ENCODE data around the gene COMMD9. TPM values are rescaled to one million over a fixed set of nuclear protein-coding genes. Genes with fewer than 3 reads are reported as not detected.

Gene COMMD9
- total RNA-seq, 1 experiment from 2014 or later, result 34.4 TPM

DNA sequence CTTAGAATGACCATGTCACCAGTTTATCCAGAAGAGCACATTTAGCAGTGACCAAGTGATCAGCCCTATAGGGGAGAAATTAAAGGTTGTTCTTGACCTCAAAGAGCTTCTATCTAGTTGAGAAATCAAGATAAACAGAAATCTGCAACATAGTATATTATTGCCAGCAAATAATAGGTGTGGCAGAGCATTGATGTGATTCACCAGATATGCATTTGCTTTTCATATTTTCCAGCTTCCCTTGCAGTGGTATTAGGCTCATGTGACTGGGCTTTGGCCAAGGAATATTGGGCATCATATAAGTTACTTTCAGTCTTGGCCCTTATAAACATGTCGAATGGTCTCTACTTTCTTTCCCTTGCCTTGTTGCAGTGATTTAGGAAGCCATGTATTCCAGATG, 34.5 kb downstream of the COMMD9 start:
- Histone ChIP-seq H3K4me3 (ENCODE audit: insufficient read depth, low read depth, low read length) (no peak overlapping the region), H3K36me3 (replicated peaks; ENCODE audit: control insufficient read depth, insufficient read depth, low read length) (no peaks in the 10 kb centered on the region), H3K27me3 (ENCODE audit: control insufficient read depth, insufficient read depth, low read length) (no peaks in the 10 kb centered on the region)
- DNase-seq, result no peak

GRCh38 chr11:36253238-36253637, 36.0 kb downstream of the COMMD9 start:
- Histone ChIP-seq H3K4me3 (ENCODE audit: insufficient read depth, low read depth, low read length) (no peak overlapping the region), H3K36me3 (replicated peaks; ENCODE audit: control insufficient read depth, insufficient read depth, low read length) (no peaks in the 10 kb centered on the region), H3K27me3 (ENCODE audit: control insufficient read depth, insufficient read depth, low read length) (no peaks in the 10 kb centered on the region)
- no peak for DNase-seq

- Histone ChIP-seq H3K36me3 (replicated peaks; ENCODE audit: control insufficient read depth, insufficient read depth, low read length) (no peaks in the 10 kb centered on the region), H3K27me3 (ENCODE audit: control insufficient read depth, insufficient read depth, low read length) (no peaks in the 10 kb centered on the region), H3K4me3 (ENCODE audit: insufficient read depth, low read depth, low read length) (no peak overlapping the region)
- no peak for DNase-seq
These were observed 37.4 kb downstream of the COMMD9 start for GRCh38 chr11:36251823-36252222.

GRCh38 chr11:36249246-36249645, 40.0 kb downstream of the COMMD9 start:
- DNase-seq, result no peak
- Histone ChIP-seq H3K36me3 (replicated peaks; ENCODE audit: control insufficient read depth, insufficient read depth, low read length) (no peaks in the 10 kb centered on the region), H3K27me3 (ENCODE audit: control insufficient read depth, insufficient read depth, low read length) (no peaks in the 10 kb centered on the region)

GRCh38 chr11:36248436-36248835, 40.8 kb downstream of the COMMD9 start:
- Histone ChIP-seq H3K36me3 (replicated peaks; ENCODE audit: control insufficient read depth, insufficient read depth, low read length) (no peaks in the 10 kb centered on the region), H3K4me3 (ENCODE audit: insufficient read depth, low read depth, low read length) (no peak overlapping the region), H3K27me3 (ENCODE audit: control insufficient read depth, insufficient read depth, low read length) (no peaks in the 10 kb centered on the region)
- DNase-seq, result no peak

More at GRCh38 chr11:36249246-36249645, 40.0 kb downstream of the COMMD9 start:
- no peak overlapping the region for H3K4me3 ChIP-seq (ENCODE audit: insufficient read depth, low read depth, low read length)

DNA sequence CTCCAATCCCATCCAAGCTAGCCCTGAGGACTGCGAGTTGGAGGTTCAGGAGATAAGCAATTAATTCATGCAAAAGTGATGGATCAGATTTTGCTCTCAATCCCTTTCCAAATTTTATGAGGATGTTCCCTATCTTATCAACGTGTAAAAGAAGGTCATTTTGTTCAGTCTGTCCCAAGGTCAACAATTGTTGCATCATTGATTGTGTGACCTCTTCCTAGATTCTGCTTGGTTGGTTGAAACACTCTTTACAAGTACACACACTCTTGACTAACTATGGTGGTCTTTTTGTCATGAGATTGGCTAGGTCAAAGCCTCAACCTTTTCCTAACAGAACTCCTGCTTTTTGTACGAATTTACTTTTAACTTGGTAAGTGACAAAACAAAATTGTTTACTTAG, 41.7 kb downstream of the COMMD9 start:
- Histone ChIP-seq H3K27me3 (ENCODE audit: control insufficient read depth, insufficient read depth, low read length) (no peaks in the 10 kb centered on the region), H3K4me3 (ENCODE audit: insufficient read depth, low read depth, low read length) (no peak overlapping the region), H3K36me3 (replicated peaks; ENCODE audit: control insufficient read depth, insufficient read depth, low read length) (no peaks in the 10 kb centered on the region)
- DNase-seq, result no peak

DNA sequence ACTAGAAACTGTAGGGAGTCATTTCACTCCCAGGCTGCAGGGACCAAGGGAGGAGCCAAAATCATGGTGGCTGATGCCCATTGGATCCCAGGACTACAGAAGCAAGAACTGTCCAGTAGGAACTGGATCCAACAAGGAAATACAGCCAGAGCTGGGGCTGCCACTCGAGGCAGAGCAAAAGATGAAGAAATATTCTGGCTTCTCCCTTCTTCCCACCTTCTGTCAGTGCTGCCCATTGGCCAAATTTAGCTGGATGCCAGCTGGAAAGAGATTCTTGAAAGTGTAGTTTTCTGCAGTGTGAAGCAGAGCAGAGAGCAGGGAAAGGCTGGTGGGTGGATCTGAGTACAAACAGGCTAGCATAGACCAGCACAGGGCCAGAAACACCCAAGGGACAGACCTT, 45.6 kb downstream of the COMMD9 start:
- H3K27me3 ChIP-seq (ENCODE audit: control insufficient read depth, insufficient read depth, low read length), result no peaks in the 10 kb centered on the region
- no peaks in the 10 kb centered on the region for H3K36me3 ChIP-seq (replicated peaks; ENCODE audit: control insufficient read depth, insufficient read depth, low read length)
- H3K4me3 ChIP-seq (ENCODE audit: insufficient read depth, low read depth, low read length), result no peak overlapping the region
- no peak for DNase-seq

GRCh38 chr11:36241497-36241896, 47.7 kb downstream of the COMMD9 start:
- Histone ChIP-seq H3K36me3 (replicated peaks; ENCODE audit: control insufficient read depth, insufficient read depth, low read length) (no peaks in the 10 kb centered on the region), H3K27me3 (ENCODE audit: control insufficient read depth, insufficient read depth, low read length) (no peaks in the 10 kb centered on the region), H3K4me3 (ENCODE audit: insufficient read depth, low read depth, low read length) (no peak overlapping the region)
- no peak for DNase-seq

GRCh38 chr11:36240801-36241200, 48.4 kb downstream of the COMMD9 start:
- no peaks in the 10 kb centered on the region for H3K36me3 ChIP-seq (replicated peaks; ENCODE audit: control insufficient read depth, insufficient read depth, low read length)
- no peak overlapping the region for H3K4me3 ChIP-seq (ENCODE audit: insufficient read depth, low read depth, low read length)
- no peaks in the 10 kb centered on the region for H3K27me3 ChIP-seq (ENCODE audit: control insufficient read depth, insufficient read depth, low read length)
- DNase-seq, result no peak

DNA sequence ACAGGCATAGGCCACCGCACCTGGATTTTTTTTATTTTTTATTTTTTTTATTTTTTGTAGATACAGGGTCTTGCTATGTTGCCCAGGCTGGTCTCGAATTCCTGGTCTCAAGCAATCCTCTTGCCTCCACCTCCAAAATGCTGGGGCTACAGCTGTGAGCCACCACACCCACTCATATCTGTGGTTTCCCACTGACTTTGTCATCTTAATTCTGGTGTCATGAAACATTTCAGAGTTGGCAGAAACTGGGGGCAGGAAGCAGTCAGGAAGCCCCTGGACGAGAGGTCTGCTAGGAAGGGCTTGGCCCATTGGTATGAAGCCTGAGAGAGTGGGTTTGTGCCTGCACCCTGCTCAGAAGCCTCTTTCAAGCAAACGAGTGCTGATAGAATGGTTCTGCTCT, 49.1 kb downstream of the COMMD9 start:
- H3K27me3 ChIP-seq (ENCODE audit: control insufficient read depth, insufficient read depth, low read length), result no peaks in the 10 kb centered on the region
- DNase-seq, result no peak
- H3K4me3 ChIP-seq (ENCODE audit: insufficient read depth, low read depth, low read length), result no peak overlapping the region
- no peaks in the 10 kb centered on the region for H3K36me3 ChIP-seq (replicated peaks; ENCODE audit: control insufficient read depth, insufficient read depth, low read length)

DNA sequence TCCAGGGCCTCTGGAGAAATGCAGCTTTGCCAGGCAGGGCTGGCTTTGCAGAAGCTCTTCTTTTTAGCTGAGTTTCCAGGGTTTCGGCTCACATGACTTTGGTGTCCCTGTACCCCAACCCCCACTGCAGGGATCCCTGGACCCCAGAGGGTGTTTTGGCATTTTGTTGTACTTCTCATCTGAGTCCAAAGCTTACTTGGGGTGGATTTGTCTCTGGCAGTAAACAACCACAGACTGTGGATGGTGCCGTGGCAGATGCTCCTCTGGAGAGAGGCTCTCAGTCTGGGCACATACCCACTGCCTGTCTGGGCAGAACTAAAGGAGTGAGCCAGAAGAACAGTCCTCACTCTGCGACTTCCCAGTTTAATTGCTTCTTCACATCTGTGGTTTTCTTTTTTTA, 49.6 kb downstream of the COMMD9 start:
- no peak for DNase-seq
- Histone ChIP-seq H3K27me3 (ENCODE audit: control insufficient read depth, insufficient read depth, low read length) (no peaks in the 10 kb centered on the region), H3K36me3 (replicated peaks; ENCODE audit: control insufficient read depth, insufficient read depth, low read length) (no peaks in the 10 kb centered on the region), H3K4me3 (ENCODE audit: insufficient read depth, low read depth, low read length) (no peak overlapping the region)

DNA sequence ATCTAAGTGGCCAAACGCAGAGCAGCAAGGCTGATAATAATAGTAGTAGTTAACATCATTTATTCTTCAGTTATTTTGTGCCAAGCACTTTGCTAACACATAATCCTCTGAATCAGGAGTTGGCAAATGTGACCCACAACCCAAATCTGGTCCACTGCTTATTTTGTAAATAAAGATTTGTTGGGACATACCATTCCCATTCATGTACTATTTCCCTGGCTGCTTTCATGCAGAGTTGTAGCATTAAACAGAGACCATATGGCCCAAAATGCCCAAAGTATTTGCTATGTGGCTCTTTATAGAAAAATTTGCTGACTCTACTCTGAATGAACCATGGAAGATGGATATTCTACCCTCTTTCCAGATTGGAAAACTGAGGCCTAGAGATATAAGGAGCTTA, 50.3 kb downstream of the COMMD9 start:
- DNase-seq, result no peak
- Histone ChIP-seq H3K36me3 (replicated peaks; ENCODE audit: control insufficient read depth, insufficient read depth, low read length) (no peaks in the 10 kb centered on the region), H3K4me3 (ENCODE audit: insufficient read depth, low read depth, low read length) (no peak overlapping the region), H3K27me3 (ENCODE audit: control insufficient read depth, insufficient read depth, low read length) (no peaks in the 10 kb centered on the region)

GRCh38 chr11:36238036-36238631, 51.1 kb downstream of the COMMD9 start:
- Histone ChIP-seq H3K27me3 (ENCODE audit: control insufficient read depth, insufficient read depth, low read length) (no peaks in the 10 kb centered on the region), H3K36me3 (replicated peaks; ENCODE audit: control insufficient read depth, insufficient read depth, low read length) (no peaks in the 10 kb centered on the region), H3K4me3 (ENCODE audit: insufficient read depth, low read depth, low read length) (no peak overlapping the region)
- no peak for DNase-seq

DNA sequence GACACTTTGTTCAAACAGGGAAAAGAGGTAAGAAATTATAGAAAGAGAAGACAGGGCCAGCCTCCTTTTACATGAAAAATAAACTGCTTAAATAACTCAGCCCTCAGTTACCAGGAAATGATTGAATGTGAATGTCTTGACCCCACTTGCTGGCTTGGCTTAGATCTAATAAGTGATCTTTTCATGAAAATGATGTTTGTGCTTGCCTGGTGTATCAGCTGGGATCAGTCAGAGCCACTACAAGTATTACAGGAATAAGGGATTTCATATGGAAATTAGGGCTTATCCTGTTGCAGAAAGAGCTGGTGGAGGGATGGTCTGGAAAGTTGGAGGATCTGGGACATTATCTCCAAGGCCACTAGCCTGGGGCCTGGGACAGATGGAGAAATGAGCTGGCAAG, 51.8 kb downstream of the COMMD9 start:
- H3K36me3 ChIP-seq (replicated peaks; ENCODE audit: control insufficient read depth, insufficient read depth, low read length), result no peaks in the 10 kb centered on the region
- no peak overlapping the region for H3K4me3 ChIP-seq (ENCODE audit: insufficient read depth, low read depth, low read length)
- DNase-seq, result no peak
- no peaks in the 10 kb centered on the region for H3K27me3 ChIP-seq (ENCODE audit: control insufficient read depth, insufficient read depth, low read length)

DNA sequence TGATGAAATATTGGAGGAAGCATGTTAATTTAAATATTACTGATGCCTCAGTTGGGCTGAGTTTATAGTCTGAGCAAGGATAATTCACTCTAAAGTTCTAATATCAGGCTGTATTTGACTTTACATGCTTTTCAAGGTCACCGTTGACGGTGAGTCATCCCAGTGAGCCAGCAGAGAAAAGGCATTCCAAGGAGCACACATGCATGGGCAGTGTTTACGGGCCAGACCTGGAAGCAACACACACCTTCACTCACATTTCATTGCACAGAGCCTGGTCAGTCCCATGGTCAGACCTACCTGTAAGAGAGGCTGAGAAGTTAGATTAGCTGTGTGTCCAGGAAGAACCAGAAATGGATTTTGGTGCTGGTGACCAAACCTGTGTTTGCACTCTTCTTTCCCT, 53.5 kb downstream of the COMMD9 start:
- H3K27me3 ChIP-seq (ENCODE audit: control insufficient read depth, insufficient read depth, low read length), result no peaks in the 10 kb centered on the region
- no peak overlapping the region for H3K4me3 ChIP-seq (ENCODE audit: insufficient read depth, low read depth, low read length)
- no peak for DNase-seq
- H3K36me3 ChIP-seq (replicated peaks; ENCODE audit: control insufficient read depth, insufficient read depth, low read length), result no peaks in the 10 kb centered on the region

- H3K27me3 ChIP-seq (ENCODE audit: control insufficient read depth, insufficient read depth, low read length), result no peaks in the 10 kb centered on the region
- H3K4me3 ChIP-seq (ENCODE audit: insufficient read depth, low read depth, low read length), result no peak overlapping the region
- H3K36me3 ChIP-seq (replicated peaks; ENCODE audit: control insufficient read depth, insufficient read depth, low read length), result no peaks in the 10 kb centered on the region
- DNase-seq, result no peak
These were observed 54.4 kb downstream of the COMMD9 start for GRCh38 chr11:36234825-36235224.
